Measurements from ENCODE around the gene THAP2. TPM values are rescaled to one million over a fixed set of nuclear protein-coding genes. Genes with fewer than 3 reads are reported as not detected.

The THAP2 gene
- total and polyA plus RNA-seq, 2 experiments from 2014 or later: 4.7 to 16.5 TPM

DNA sequence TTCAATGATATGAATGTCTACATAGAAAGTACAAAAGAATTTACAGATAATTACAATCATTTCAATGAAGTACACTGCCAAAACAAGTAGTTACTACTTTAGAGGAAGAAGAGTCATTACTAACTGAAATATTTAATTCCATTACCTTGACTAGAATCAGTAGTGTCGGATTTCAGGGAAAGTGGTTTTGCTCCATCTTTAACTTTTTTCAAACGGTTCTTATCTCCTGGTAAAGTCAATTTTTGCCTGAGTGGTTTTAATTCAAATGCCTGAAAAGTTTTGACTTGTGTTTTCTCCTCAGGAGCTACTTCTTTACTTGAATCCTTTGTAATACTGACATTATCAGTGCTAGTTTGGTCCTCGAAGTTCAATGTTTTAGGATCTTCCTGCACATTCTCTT lies 7.4 kb upstream of the THAP2 start:
- H4K20me1 ChIP-seq (replicated peaks; ENCODE audit: insufficient read depth): peaks cover 11% of the 10 kb centered on the region; the same call in 1 of the 2 replicates
- no peak overlapping the region for H3K4me3 Mint-ChIP-seq

More for the DNA sequence above, 7.4 kb upstream of the THAP2 start:
- no peaks in the 10 kb centered on the region for H3K9me3 Mint-ChIP-seq
- Histone ChIP-seq H3K27ac (ENCODE audit: low read depth) (no peak overlapping the region), H3K4me1 (ENCODE audit: insufficient read depth) (no peaks in the 10 kb centered on the region), H3K27me3 (ENCODE audit: insufficient read depth) (no peaks in the 10 kb centered on the region), H3K36me3 (ENCODE audit: insufficient read depth) (peaks cover 25% of the 10 kb centered on the region), H3F3A (replicated peaks; ENCODE audit: low read depth) (no peaks in the 10 kb centered on the region), H2AFZ (no peak overlapping the region), H3K79me2 (replicated peaks; ENCODE audit: insufficient read depth) (peaks cover 98% of the 10 kb centered on the region), H3K9me2 (ENCODE audit: insufficient read depth) (no peaks in the 10 kb centered on the region), H3K4me3 (no peak overlapping the region), H3K4me2 (no peak overlapping the region)
- DNase-seq (ENCODE audit: low spot score) (no peak), ATAC-seq (no peak)
- no peak overlapping the region for H3K27ac Mint-ChIP-seq
- H3K27me3 Mint-ChIP-seq (ENCODE audit: insufficient read depth, low read depth, poor library complexity): no peaks in the 10 kb centered on the region
- TF ChIP-seq CREB1 (CRISPR knock-in tag; IDR thresholded peaks at IDR 0.05; ENCODE audit: low read depth): no peak
- TF ChIP-seq, protein P1, sequence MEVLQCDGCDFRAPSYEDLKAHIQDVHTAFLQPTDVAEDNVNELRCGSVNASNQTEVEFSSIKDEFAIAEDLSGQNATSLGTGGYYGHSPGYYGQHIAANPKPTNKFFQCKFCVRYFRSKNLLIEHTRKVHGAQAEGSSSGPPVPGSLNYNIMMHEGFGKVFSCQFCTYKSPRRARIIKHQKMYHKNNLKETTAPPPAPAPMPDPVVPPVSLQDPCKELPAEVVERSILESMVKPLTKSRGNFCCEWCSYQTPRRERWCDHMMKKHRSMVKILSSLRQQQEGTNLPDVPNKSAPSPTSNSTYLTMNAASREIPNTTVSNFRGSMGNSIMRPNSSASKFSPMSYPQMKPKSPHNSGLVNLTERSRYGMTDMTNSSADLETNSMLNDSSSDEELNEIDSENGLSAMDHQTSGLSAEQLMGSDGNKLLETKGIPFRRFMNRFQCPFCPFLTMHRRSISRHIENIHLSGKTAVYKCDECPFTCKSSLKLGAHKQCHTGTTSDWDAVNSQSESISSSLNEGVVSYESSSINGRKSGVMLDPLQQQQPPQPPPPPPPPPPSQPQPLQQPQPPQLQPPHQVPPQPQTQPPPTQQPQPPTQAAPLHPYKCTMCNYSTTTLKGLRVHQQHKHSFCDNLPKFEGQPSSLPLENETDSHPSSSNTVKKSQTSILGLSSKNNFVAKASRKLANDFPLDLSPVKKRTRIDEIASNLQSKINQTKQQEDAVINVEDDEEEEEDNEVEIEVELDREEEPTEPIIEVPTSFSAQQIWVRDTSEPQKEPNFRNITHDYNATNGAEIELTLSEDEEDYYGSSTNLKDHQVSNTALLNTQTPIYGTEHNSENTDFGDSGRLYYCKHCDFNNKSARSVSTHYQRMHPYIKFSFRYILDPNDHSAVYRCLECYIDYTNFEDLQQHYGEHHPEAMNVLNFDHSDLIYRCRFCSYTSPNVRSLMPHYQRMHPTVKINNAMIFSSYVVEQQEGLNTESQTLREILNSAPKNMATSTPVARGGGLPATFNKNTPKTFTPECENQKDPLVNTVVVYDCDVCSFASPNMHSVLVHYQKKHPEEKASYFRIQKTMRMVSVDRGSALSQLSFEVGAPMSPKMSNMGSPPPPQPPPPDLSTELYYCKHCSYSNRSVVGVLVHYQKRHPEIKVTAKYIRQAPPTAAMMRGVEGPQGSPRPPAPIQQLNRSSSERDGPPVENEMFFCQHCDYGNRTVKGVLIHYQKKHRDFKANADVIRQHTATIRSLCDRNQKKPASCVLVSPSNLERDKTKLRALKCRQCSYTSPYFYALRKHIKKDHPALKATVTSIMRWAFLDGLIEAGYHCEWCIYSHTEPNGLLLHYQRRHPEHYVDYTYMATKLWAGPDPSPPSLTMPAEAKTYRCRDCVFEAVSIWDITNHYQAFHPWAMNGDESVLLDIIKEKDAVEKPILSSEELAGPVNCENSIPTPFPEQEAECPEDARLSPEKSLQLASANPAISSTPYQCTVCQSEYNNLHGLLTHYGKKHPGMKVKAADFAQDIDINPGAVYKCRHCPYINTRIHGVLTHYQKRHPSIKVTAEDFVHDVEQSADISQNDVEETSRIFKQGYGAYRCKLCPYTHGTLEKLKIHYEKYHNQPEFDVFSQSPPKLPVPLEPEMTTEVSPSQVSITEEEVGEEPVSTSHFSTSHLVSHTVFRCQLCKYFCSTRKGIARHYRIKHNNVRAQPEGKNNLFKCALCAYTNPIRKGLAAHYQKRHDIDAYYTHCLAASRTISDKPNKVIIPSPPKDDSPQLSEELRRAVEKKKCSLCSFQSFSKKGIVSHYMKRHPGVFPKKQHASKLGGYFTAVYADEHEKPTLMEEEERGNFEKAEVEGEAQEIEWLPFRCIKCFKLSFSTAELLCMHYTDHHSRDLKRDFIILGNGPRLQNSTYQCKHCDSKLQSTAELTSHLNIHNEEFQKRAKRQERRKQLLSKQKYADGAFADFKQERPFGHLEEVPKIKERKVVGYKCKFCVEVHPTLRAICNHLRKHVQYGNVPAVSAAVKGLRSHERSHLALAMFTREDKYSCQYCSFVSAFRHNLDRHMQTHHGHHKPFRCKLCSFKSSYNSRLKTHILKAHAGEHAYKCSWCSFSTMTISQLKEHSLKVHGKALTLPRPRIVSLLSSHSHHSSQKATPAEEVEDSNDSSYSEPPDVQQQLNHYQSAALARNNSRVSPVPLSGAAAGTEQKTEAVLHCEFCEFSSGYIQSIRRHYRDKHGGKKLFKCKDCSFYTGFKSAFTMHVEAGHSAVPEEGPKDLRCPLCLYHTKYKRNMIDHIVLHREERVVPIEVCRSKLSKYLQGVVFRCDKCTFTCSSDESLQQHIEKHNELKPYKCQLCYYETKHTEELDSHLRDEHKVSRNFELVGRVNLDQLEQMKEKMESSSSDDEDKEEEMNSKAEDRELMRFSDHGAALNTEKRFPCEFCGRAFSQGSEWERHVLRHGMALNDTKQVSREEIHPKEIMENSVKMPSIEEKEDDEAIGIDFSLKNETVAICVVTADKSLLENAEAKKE (CRISPR knock-in tag; IDR thresholded peaks at IDR 0.05): no peak
- TF ChIP-seq POLR2AphosphoS5 (IDR thresholded peaks at IDR 0.05; ENCODE audit: low read depth): no peak
- TF ChIP-seq NANOG (IDR thresholded peaks at IDR 0.05; ENCODE audit: borderline replicate concordance): no peak
- TF ChIP-seq, protein P2, sequence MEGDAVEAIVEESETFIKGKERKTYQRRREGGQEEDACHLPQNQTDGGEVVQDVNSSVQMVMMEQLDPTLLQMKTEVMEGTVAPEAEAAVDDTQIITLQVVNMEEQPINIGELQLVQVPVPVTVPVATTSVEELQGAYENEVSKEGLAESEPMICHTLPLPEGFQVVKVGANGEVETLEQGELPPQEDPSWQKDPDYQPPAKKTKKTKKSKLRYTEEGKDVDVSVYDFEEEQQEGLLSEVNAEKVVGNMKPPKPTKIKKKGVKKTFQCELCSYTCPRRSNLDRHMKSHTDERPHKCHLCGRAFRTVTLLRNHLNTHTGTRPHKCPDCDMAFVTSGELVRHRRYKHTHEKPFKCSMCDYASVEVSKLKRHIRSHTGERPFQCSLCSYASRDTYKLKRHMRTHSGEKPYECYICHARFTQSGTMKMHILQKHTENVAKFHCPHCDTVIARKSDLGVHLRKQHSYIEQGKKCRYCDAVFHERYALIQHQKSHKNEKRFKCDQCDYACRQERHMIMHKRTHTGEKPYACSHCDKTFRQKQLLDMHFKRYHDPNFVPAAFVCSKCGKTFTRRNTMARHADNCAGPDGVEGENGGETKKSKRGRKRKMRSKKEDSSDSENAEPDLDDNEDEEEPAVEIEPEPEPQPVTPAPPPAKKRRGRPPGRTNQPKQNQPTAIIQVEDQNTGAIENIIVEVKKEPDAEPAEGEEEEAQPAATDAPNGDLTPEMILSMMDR (conservative IDR thresholded peaks at IDR 0.05; ENCODE audit: low read depth in 2 of 2): no peak
- no peak for TF ChIP-seq STAT1 (IDR thresholded peaks at IDR 0.05; ENCODE audit: unreplicated experiment)
- no peak for TF ChIP-seq ZNF114 (CRISPR knock-in tag; IDR thresholded peaks at IDR 0.05)
- no peak for TF ChIP-seq JUNB (IDR thresholded peaks at IDR 0.05; ENCODE audit: unreplicated experiment)
- TF ChIP-seq EZH2 (IDR thresholded peaks at IDR 0.05; ENCODE audit: low read depth, unreplicated experiment): no peak
- H3K36me3 Mint-ChIP-seq (ENCODE audit: low read depth): peaks cover 30% of the 10 kb centered on the region
- H3K4me1 Mint-ChIP-seq: peaks cover 1% of the 10 kb centered on the region; the same call in 2 of the 3 replicates

Measured in GM23338 (cell line).